Activated T-helper 1 cell treated with anti-CD3 and anti-CD28 coated beads, Interleukin-12 subunit alpha, Interleukin-12 subunit beta, Interleukin-2, Interleukin-4 antibody, amounts not matched to agents 30 ng/mL and 10 ng/mL and 1 ng/mL, durations not matched to agents 14 hours and 24 hours and 36 hours (primary cell): ENCODE data around the gene ENOPH1. TPM values are rescaled to one million over a fixed set of nuclear protein-coding genes. Genes with fewer than 3 reads are reported as not detected.
"Not testable (repeated sequence)": the region's sequence is repeated elsewhere in the genome, so short reads cannot be mapped to it uniquely, and the experiment has no call there.

ENCODE experiments used
- DNase-seq: peaks from one replicate; pipeline ENCODE4 v3.0.0; 2021; ENCODE audit warnings: low spot score
- H3K27ac Mint-ChIP-seq: one replicate; pipeline ENCODE4 v1.8.0; 2021; ENCODE audit warnings: mild to moderate bottlenecking, mixed read lengths
- H3K27me3 Mint-ChIP-seq: one replicate; pipeline ENCODE4 v1.8.0; 2022; ENCODE audit warnings: mild to moderate bottlenecking, moderate library complexity, mixed read lengths; ENCODE audit not compliant: insufficient read depth
- H3K36me3 Mint-ChIP-seq: one replicate; pipeline ENCODE4 v1.8.0; 2021; ENCODE audit warnings: low read depth, mixed read lengths
- H3K4me1 Mint-ChIP-seq: one replicate; pipeline ENCODE4 v1.8.0; 2021; ENCODE audit warnings: low read depth, mixed read lengths
- H3K4me3 Mint-ChIP-seq: one replicate; pipeline ENCODE4 v1.8.0; 2021; ENCODE audit warnings: mild to moderate bottlenecking, moderate library complexity, mixed read lengths
- H3K9me3 Mint-ChIP-seq: one replicate; pipeline ENCODE4 v1.8.0; 2021; ENCODE audit warnings: mixed read lengths
- intact Hi-C: fragments of 100-400 bp; cut with micrococcal nuclease; formaldehyde crosslinking; loops from one replicate; pipeline ENCODE4 v1.15.1; 2024
- total RNA-seq: library from RNA; stranded (reverse); gene quantifications from 2 replicates; pipeline ENCODE4 v1.2.3, GENCODE V29; 2022

The ENOPH1 gene
- total RNA-seq, 1 donor from 2014 or later: 61.5 TPM

DNA sequence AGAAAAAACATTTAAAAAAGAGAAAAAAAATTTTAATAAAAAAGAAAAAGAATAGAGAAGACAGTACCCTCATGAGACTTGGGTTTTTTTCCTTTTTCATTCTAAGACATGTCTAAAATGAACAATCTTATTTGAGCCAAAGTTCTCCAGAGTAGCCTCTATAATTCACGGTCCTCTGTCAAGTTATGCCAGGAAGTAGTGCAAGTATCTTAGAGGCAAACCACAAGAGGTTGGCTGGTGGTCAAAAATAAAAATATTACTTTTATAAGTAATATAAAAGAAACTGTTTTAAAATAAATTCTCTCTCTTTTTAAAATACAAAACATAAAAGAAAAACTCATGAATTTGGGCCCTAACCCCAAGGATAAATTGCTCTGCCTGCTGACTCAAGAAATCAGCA, 26.7 kb upstream of the ENOPH1 start:
- Mint-ChIP-seq H3K4me3 (no peak overlapping the region), H3K9me3 (no peaks in the 10 kb centered on the region), H3K4me1 (no peaks in the 10 kb centered on the region), H3K27me3 (peaks cover 15% of the 10 kb centered on the region), H3K27ac (no peak overlapping the region), H3K36me3 (no peaks in the 10 kb centered on the region)
- no peak for DNase-seq
- intact Hi-C loops: no loop called here

DNA sequence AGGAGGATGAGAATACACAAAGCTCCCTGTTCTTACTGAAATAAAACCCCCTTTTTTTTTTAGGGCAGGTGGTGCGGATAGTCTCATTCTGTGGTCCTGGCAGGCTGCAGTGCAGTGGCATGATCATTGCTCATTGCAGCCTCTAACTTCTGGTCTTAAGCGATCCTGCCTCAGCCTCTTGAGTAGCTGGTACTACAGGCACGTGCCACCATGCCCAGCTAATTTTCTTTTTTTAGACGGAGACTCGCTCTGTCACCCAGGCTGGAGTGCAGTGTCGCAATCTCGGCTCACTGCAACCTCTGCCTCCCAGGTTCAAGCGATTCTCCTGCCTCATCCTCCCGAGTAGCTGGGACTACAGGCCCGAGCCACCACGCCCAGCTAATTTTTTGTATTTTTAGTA, 15.3 kb upstream of the ENOPH1 start:
- H3K9me3 Mint-ChIP-seq, intact Hi-C loops, H3K27ac Mint-ChIP-seq, DNase-seq, H3K36me3 Mint-ChIP-seq, H3K4me1 Mint-ChIP-seq, H3K4me3 Mint-ChIP-seq: not testable (repeated sequence)
- peaks cover 24% of the 10 kb centered on the region for H3K27me3 Mint-ChIP-seq

- H3K36me3 Mint-ChIP-seq: no peaks in the 10 kb centered on the region
- peaks cover 27% of the 10 kb centered on the region for H3K27me3 Mint-ChIP-seq
- DNase-seq: no peak
- no peak overlapping the region for H3K27ac Mint-ChIP-seq
- intact Hi-C loops: no loop called here
- H3K4me3 Mint-ChIP-seq: no peak overlapping the region
- no peaks in the 10 kb centered on the region for H3K9me3 Mint-ChIP-seq
- no peaks in the 10 kb centered on the region for H3K4me1 Mint-ChIP-seq
Observed at GRCh38 chr4:82415922-82416365, 14.4 kb upstream of the ENOPH1 start.

DNA sequence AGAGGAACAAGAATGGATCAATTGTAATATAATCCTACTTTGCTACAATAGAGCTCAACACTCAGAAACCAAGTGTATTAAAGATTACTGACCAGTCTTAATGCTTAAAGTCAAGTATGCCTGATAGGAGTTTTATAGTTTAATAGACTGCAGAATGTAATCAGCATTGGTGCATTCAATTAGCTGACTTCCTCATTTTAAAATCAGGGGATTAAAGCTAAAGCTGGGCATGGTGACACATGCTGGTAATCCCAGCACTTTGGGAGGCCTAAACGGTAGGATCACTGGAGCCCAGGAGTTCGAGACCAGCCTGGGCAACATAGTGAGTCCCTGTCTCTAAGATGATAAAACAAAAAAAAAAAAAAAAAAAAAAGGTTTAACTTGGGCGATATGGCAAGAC, 10.9 kb upstream of the ENOPH1 start:
- Mint-ChIP-seq H3K27me3 (peaks cover 27% of the 10 kb centered on the region), H3K27ac (no peak overlapping the region), H3K4me3 (no peak overlapping the region), H3K9me3 (no peaks in the 10 kb centered on the region), H3K4me1 (peaks cover 7% of the 10 kb centered on the region), H3K36me3 (peaks cover 25% of the 10 kb centered on the region)
- intact Hi-C loops: no loop called here
- no peak for DNase-seq

- Mint-ChIP-seq H3K27me3 (peaks cover 18% of the 10 kb centered on the region), H3K36me3 (peaks cover 48% of the 10 kb centered on the region), H3K9me3 (no peaks in the 10 kb centered on the region), H3K4me3 (no peak overlapping the region), H3K4me1 (peaks cover 33% of the 10 kb centered on the region), H3K27ac (no peak overlapping the region)
- intact Hi-C loops: no loop called here
- no peak for DNase-seq
Observed at GRCh38 chr4:82421796-82422560, 8.4 kb upstream of the ENOPH1 start.

GRCh38 chr4:82422616-82423015, 7.8 kb upstream of the ENOPH1 start:
- intact Hi-C loops: no loop called here
- DNase-seq: no peak
- Mint-ChIP-seq H3K9me3 (no peaks in the 10 kb centered on the region), H3K4me1 (peaks cover 39% of the 10 kb centered on the region), H3K27ac (no peak overlapping the region), H3K27me3 (peaks cover 14% of the 10 kb centered on the region), H3K4me3 (no peak overlapping the region), H3K36me3 (peaks cover 54% of the 10 kb centered on the region)

DNA sequence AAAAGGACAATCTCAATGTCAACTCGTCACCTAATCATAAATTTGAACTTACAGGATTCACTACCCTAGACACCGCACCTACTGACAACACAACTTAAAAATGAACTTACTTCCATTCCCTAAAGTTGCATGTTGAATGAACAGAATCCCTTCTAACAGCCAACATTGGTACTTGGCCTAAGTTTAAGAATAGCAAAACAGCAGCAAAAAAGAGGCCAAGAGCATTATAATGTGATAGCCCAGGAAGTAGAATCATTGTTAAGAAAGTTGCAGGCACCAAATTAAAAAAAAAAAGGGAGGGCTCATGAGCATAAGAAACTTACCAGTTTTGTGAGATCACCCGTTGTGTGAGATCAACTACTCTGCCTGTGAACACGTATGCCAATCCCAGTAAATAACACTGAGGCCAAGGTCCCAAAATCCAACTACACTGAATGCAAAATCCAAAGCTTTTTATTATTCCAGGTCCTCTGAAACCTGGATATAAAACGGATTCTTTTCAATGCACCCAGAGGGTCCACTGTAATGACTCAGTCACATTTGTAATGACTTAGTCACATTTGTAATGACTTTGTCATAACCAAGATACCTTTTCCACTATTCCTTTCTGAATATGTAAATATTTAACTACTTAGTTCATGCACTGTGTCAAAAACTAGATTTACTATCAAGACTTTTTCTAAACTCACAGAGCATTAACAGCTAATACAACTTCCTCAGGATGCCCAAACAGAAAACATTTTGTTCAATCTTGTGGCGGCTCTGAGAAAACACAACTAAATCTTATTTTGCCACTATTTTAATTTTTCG, 6.9 kb upstream of the ENOPH1 start:
- H3K9me3 Mint-ChIP-seq: no peaks in the 10 kb centered on the region
- DNase-seq: no peak
- peaks cover 47% of the 10 kb centered on the region for H3K4me1 Mint-ChIP-seq
- no peak overlapping the region for H3K4me3 Mint-ChIP-seq
- H3K27me3 Mint-ChIP-seq: peaks cover 9% of the 10 kb centered on the region
- H3K27ac Mint-ChIP-seq: peak overlapping the region; percentile 38
- intact Hi-C loops: no loop called here
- H3K36me3 Mint-ChIP-seq: peaks cover 62% of the 10 kb centered on the region

- intact Hi-C loops: no loop called here
- H3K4me3 Mint-ChIP-seq: no peak overlapping the region
- H3K36me3 Mint-ChIP-seq: peaks cover 69% of the 10 kb centered on the region
Observed at GRCh38 chr4:82425478-82425877, 4.9 kb upstream of the ENOPH1 start.

GRCh38 chr4:82428526-82428968, 1.8 kb upstream of the ENOPH1 start:
- no peak for DNase-seq
- H3K9me3 Mint-ChIP-seq: no peaks in the 10 kb centered on the region
- peaks cover 63% of the 10 kb centered on the region for H3K4me1 Mint-ChIP-seq
- no peaks in the 10 kb centered on the region for H3K27me3 Mint-ChIP-seq
- H3K27ac Mint-ChIP-seq: peak overlapping the region; percentile 67
- peaks cover 62% of the 10 kb centered on the region for H3K36me3 Mint-ChIP-seq
- intact Hi-C loops: loop anchor here (2.0 kb wide), 1 partner anchor 76 kb away; no protein-coding TSS in a partner anchor
- H3K4me3 Mint-ChIP-seq: peak overlapping the region; percentile 99

More at GRCh38 chr4:82425478-82425877, 4.9 kb upstream of the ENOPH1 start:
- Mint-ChIP-seq H3K9me3 (no peaks in the 10 kb centered on the region), H3K27me3 (peaks cover 1% of the 10 kb centered on the region), H3K27ac (no peak overlapping the region), H3K4me1 (peaks cover 47% of the 10 kb centered on the region)
- DNase-seq: no peak

- Mint-ChIP-seq H3K4me1 (peaks cover 69% of the 10 kb centered on the region), H3K9me3 (no peaks in the 10 kb centered on the region), H3K36me3 (peaks cover 61% of the 10 kb centered on the region), H3K27ac (peak overlapping the region; percentile 99), H3K27me3 (no peaks in the 10 kb centered on the region), H3K4me3 (peak overlapping the region; percentile 99)
- DNase-seq: peak; percentile 90
- intact Hi-C loops: loop anchor here (1.0 to 2.0 kb wide), 3 partner anchors 55 to 471 kb away; partner anchors contain the start of gene THAP9
Observed at GRCh38 chr4:82428969-82429727, 1.2 kb upstream of the ENOPH1 start.

DNA sequence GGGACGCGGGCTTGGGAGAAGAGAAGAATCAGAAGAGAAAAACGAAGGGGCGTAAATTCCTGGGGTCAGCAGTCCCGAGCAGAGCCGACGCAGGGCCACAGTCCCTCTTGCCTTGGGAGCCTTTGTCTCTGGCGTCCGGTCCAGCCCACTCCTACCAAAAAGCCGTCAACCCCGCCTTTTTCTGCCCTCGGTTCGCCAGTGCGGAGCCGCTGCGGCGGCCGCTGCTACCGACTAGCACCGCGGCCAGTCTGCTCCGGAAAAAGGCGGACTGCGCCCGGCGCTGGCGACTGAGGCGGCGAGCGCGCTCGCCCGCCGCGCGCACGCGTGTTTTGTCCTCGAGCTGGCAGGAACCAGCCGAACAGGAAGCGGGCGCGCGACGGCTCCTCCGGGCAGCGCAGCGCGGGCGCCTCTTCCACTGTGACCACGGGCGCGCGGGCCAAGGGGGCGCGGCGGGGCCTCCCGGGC, 630 bp upstream of the ENOPH1 start:
- intact Hi-C loops: loop anchor here (1.0 to 10.0 kb wide), 14 partner anchors 33 to 1026 kb away; partner anchors contain the start of genes COPS4, HELQ, LIN54 and RASGEF1B

DNA sequence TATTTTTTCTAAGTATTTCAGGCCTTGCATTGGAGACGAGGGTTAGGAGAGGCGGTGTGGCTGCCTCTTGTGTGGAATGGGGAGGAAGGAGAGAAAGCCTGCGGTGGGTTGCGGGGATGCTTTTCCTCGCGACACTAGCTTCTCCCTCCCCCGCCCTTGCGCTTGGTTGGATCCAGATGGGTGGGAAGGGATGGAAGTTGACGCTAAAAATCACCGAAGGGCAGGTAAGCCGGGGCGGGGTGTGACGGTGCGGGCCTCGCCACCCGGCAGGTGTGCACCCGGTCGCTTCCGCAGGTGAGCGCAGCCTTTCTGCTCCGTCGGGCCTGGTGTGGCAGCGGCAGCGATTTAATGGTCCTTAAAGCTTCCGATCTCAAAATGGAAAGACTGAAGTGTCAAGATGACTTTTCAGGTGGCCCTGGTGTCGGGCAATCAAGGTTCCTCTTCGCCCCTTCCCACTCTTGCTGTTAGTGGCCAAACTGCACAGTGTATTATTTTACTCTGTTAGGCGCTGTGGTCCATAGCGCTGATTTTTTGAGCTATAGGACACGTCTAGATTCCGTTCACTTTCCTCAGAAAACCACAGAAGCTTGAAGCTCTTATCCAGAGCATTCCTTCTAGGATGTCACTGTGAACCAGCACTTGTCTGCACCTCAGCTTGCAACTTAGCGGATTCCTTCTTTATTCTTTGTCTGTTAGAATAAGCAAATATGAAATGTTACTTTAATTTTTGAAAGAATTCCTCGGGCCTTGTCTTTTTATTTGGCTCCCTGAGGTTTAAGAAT, 765 bp downstream of the ENOPH1 start:
- H3K9me3 Mint-ChIP-seq: no peaks in the 10 kb centered on the region
- peak overlapping the region; percentile 97 for H3K4me3 Mint-ChIP-seq
- H3K27me3 Mint-ChIP-seq: no peaks in the 10 kb centered on the region
- H3K36me3 Mint-ChIP-seq: peaks cover 47% of the 10 kb centered on the region
- H3K4me1 Mint-ChIP-seq: peaks cover 61% of the 10 kb centered on the region
- H3K27ac Mint-ChIP-seq: peak overlapping the region; percentile 93
- intact Hi-C loops: loop anchor here (1.0 to 10.0 kb wide), 11 partner anchors 32 to 1024 kb away; partner anchors contain the start of genes COPS4, HELQ, LIN54 and RASGEF1B
- peak; percentile 3 for DNase-seq

More for the DNA sequence above, 630 bp upstream of the ENOPH1 start:
- H3K27ac Mint-ChIP-seq: peak overlapping the region; percentile 99
- H3K9me3 Mint-ChIP-seq: no peaks in the 10 kb centered on the region
- peaks cover 56% of the 10 kb centered on the region for H3K36me3 Mint-ChIP-seq
- peak overlapping the region; percentile 99 for H3K4me3 Mint-ChIP-seq
- H3K27me3 Mint-ChIP-seq: no peaks in the 10 kb centered on the region
- peaks cover 67% of the 10 kb centered on the region for H3K4me1 Mint-ChIP-seq
- no peak for DNase-seq
